HG03575 (cell line): ENCODE results near the gene RAD51B.
"Not testable (repeated sequence)": the region's sequence is repeated elsewhere in the genome, so short reads cannot be mapped to it uniquely, and the experiment has no call there.

ENCODE experiments used
- ATAC-seq: cut with Tn5 transposase; IDR thresholded peaks from one replicate; pipeline ENCODE4 v1.9.1; 2021; ENCODE audit not compliant: unreplicated experiment, insufficient number of reproducible peaks, low FRiP score; ENCODE audit errors: extremely low read depth

The RAD51B gene

DNA sequence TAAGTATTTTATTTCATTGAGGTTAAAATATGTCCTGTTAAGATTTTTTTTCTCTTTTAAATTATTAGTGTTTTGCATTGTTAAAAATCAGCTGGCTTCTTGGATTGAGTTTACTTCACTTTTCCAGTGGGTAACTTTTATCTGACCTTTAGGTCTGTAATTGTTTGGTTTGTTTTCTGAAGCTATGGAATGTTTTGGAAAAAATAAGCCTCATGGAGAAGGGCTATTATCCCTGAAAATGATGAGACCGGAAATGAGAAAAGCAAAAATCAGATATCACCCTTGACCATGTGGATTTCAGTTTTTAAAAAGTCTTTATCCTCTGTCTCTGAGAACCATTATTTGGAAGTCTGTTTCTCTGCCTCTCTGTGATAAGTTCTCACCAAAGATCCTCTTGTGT, 180.9 kb downstream of the RAD51B start:
- ATAC-seq, result no peak

DNA sequence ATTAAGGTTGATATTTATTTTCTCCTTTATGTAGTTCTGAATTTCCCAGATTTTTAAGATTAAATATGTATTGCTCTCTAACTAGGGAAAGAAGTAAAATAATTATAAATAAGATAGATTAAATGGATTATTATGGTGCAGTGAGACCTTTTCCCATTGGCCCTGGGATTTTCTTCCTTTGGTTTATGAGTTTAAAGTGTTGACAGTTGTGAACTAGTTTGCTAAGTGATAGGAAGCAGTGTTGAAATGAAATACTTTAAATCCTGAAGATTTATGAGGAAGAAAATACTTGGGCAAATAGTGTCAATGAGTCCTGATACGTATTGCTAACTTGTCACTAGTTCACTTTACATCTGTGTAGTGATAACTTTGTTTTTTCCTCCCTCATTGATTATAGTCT, 188.9 kb downstream of the RAD51B start:
- ATAC-seq, result no peak

DNA sequence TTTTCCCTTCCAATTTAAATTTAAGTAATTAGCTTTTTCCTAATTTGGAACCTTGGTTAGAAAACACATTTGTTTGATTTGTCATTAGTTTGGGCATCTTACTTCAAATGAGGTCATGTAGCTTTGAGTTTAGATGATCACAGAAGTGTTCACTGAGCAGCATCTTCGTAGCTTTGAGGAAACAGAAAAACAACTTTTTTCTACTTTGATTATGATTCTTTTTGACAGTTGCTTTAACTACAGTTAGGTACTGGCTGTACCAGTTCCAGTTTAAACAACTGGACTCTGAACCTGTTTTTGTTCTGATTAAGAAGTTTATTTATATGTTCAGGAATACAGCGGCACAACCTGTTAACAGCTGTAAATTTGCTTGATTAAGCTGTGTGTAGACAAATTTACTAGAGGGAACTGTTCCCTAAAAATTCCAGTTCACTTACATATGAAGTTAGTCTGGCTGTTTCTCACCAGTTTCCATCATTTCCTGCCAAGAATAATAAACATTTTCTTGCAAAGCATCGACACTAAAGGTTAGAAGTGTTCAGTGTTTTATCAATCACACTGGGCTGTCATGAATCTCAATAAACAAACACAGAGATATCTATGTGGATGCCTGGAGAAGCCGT, 191.9 kb downstream of the RAD51B start:
- no peak for ATAC-seq

DNA sequence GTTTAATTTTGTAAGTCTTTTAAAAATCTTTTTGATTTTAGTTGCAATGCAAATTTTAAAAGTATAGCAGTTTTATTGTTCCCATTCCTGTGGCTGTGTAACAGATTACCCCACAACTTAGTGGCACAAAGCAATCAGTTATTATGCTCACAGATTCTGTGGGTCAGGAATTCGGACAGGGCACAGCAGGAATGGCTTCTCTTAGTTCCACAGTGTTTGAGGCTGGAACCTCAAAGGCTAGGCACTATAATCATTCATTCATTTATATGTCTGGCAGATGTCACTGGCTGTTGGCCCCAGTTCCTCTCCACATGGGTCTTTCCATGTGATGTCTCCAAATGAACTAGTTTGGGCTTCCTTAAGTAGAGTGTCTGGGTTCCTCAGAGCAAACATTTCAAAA, 193.3 kb downstream of the RAD51B start:
- no peak for ATAC-seq

DNA sequence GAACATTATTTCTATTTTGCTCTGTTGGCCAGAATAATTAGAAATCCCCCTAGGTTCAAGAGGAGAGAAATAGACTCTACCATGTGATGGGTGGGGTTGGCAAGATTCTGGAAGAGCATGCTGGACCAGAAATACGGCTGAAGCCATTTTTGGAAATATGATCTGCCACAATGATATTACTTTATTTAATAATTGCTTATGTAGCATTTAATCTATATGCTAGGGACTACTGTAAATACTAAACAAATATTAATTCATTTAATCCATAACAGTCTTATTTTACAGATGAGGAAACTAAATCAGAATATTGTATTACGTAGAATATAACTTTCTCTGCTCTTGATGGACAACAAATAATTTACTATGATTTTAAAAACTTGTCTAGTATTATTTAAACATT, 193.7 kb downstream of the RAD51B start:
- no peak for ATAC-seq

DNA sequence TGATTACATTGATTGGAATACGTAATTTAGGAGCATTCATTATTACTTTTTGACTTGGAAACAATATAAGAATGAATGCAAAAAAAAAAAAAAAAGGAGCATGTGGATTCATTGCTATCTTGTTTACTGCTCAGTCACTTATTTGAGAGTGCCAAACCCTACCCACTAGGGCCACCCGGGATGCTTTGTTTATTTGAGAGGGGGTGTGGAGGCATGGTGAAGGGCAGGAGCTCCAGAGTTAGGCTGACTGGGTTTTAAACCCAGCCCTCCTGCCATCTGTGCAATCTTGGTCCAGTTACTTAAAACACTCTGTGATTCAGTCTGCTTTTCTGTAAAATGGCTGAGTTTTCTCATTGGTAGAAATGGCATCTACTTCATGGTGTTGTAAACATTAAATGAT, 195.2 kb downstream of the RAD51B start:
- no peak for ATAC-seq

DNA sequence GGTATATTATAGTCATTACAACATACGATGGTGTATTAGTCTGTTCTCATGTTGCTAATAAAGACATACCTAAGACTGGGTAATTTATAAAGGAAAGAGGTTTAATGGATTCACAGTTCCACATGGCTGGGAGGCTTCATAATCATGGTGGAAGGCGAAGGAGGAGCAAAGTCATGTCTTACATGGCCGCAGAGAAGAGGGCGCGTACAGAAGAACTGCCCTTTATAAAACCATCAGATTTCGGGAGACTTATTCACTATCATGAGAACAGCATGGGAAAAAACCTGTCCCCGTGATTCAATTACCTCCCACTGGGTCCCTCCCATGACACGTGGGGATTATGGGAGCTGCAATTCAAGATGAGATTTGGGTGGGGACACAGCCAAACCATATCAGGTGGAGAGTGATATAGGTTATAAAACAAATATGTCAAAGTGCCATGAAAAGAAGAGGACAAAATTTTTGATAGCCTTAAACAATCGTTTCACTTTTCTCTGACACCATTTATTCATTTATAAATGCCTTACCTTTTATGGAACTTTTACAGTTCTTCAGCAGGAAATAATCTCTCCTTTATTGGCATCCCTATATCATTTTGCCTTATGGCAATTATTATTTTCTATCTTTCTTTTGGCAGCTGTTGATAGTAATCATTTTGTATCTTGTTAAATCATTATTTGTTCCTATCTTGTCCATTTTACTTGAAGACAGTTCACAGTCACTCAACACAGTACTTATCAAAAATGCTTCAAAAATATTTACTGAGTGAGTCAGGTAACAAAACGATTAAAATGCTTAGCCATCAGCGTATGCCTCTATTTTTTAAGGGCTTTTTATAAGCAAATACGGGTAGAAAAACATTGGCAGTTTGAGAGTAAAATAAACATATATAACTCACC, 196.0 kb downstream of the RAD51B start:
- no peak for ATAC-seq

DNA sequence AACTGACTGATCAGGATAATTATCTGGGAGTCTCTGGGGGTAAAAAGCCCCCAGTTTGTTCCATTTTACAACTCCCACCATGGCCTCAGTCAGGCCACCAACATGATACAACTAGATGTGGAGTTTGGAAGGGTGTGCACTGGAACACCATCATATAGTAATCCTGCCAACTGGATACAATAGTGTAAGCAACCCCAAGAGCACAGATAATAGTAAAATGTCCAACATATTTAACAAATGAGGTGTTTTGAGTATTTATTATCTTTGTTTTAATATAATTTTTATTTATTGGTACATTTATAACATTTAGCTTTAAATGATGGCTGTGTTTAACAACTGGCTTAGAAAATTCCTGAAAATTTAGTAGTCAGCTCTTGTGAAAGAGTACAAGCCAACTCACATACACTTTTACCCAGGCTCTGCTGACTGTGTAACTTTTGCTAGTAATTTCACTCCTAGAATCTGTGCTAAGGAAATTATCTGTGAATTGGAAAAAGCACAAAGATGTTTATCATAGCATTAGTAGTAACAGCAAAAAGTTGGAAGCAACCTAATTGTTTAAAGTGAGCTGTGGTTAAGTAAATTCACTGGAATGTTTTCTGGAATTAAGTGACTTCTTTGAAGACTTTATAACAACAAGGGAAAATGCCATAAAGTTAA, 196.8 kb downstream of the RAD51B start:
- ATAC-seq, result no peak

DNA sequence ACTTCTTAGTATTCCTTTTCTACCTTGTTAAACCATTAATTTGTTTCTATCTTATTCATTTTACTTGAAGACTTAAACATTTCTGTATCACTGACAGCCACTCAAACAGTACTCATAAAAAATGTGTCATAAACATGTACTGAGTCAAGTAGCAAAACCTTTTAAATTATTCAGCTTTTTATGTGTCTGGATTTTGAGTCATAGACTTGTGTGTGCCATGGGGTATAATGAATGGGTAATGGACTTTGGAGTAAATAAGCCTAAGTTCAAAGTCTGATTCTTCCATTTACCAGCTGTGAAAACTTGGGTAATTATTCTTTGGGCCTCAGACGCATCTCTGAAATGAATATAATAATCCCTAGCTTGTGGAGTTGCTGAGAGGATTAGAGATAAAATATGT, 199.0 kb downstream of the RAD51B start:
- ATAC-seq, result no peak

DNA sequence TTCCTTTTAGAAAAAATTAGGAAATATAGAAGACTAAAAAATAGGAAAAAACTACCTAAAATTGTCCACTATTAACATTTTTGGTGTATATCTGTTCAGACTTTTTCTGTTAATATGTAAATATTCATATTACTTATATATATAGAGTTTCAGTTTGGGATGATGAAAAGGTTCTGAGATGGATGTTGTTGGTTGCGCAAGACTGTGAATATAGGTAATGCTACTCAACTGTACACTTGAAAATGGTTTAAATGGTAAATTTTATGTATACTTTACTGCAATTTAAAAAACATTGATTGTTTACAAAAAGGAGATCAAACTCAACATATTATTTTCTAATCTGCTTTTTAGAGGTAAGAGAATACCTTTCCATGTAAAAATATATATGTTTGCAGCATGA, 200.9 kb downstream of the RAD51B start:
- ATAC-seq, result no peak

DNA sequence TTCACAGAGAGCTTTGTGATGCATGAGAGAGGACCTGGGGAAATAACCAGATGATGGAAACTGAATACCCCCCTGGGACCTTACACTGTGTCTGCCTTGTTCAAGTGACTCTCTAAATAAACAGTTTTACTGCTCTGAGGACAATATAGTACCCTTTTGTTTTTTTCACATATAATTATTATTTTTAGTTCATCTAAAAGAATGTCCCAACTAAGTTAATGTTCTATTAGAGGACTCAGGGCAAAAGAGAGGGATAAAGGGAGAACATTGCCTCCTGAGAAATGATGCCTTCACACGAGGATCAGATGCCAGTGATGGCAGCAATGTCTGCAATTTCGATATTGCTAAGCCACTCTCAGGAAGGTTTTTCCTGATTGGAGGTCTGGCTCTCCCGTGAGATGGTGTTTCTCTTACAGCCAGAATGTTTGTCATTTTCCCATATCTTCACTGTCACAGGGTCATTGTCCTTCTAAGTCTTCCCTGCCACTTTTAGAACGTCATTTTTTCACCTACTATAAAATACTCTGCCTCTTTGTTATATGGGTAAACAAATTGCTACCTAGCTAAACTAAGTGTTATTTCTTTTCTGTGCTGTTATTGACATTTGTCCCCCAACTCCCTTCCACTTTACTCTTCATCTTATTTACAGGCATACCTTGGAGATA, 201.6 kb downstream of the RAD51B start:
- ATAC-seq, result no peak

DNA sequence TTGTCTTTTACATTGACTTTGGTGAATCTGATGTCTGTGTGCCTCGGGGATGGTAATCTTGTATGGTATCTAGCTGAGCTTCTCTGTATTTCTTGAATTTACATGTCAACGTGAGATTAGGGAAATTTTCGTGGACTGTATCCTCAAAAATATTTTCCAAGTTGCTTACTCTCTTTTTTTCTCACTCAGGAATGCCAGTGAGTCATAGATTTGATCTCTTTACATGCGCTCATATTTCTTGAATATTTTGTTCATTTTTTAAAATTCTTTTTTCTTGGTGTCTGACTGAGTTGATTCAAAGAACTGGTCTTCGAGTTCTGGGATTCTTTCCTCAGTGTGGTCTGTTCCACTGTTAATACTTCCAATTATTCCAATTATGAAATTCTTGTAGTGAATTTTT, 207.7 kb downstream of the RAD51B start:
- ATAC-seq, result no peak

DNA sequence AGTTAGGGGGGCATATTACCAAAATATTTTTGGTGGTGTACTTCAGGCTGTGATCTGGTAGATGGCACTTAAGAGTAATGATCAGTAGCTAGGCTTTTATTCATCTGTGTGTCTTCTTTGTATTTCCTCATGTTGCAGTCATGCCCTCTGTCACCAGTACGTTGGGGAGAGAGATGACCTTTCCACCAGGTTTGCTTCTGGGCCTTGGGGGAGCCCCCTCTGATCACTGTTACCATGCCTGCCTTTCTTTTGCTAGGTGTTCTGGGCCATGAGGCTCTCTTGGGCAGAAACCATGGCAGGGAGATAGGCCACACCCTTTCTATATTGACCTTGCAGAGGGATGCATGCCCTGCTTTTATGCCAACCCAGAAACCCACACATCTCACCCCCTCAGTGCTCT, 208.5 kb downstream of the RAD51B start:
- no peak for ATAC-seq

DNA sequence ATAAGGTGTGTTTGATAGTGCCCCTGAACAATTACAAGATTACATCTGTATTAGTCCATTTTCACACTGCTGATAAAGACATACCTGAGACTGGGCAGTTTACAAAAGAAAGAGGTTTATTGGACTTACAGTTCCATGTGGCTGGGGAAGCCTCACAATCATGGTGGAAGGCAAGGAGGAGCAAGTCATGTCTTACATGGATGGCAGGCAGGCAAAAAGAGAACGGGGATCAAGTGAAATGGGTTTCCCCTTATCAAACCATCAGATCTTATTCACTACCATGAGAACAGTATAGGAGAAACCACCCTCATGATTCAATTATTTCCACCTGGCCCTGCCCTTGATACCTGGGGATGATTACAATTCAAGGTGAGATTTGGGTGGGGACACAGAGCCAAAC, 211.4 kb downstream of the RAD51B start:
- ATAC-seq, result not testable (repeated sequence)

DNA sequence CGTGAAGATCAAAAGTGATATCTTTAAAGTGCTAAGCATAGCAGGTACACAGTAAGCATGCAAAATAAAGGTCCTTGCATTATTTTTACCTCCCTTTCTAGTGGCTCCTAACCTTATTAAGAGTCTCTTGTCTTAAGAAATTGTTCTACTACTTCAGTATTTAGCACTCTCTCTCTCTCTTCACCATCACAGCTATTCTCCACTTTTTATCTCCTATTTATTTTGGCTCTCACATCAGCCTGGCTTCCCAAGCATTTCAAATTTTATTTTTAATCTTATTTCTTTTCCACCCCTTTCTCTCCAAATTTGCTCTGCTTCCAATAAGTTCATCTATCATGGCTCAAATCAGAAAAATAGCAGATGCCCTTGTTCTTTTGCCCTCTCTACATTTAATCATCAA, 212.6 kb downstream of the RAD51B start:
- ATAC-seq, result no peak

DNA sequence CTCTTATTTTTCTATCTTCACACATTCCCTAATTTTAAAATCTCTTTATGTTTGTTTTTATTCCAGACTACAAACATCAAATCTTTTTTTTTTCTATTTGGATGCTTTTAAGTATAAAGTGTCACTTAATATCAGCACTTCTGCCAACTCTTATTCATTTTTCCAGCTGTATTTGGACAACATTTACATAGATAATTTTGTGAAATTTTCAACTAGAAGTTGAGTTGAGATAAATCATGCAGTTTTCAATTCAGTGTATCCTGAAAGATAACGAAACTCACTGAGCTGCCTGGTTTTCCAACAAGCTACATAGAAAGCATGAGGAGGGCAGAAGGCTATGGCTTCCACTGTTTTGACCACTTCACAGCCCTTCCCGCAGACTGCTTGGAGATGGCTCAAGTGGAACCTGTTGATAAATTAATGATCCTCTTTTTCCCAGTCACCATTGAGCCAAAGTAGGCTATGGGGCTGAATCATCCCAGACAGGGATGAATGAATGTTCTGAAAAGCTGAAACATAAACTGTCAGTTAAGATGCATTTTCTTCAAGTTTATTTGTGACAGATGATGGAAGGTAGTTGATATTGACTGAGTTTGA, 213.9 kb downstream of the RAD51B start:
- no peak for ATAC-seq

DNA sequence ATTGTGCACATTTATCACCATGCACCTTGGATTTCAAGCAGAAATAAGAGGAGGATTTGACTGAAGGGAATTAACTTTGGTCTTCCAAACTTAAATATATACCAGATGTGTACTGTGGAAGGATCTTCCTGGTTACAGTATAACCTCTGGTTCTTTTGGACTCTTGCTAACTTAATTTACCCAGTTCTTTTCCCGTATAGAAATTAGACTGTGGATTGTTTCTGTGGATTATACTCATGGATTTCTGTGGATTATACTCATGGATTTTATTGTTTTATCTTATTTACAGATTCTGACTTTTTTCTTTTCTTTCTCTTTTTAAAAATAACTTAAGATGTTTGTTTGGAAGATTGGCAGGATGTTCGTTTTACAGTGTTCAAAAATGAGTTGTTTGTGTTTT, 215.3 kb downstream of the RAD51B start:
- ATAC-seq, result no peak

DNA sequence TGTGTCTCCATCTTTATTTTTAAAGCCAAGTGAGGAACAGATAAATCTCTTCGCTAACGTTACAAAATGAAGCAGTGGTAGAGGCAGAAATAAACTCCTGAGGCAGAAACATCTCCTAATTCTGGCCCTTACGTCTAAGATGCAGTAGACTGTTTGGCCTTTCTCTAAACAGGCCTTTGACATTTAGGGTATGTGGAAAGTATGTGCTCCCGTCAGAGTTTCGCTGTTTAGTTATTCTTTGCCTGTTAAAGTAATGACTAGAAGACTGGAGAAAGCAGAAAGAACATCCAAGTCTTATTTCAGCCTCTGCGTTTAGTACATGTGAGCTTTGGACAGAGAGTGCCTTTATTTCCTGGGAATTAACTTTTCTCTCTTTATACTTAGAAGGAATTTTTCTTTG, 216.6 kb downstream of the RAD51B start:
- no peak for ATAC-seq

DNA sequence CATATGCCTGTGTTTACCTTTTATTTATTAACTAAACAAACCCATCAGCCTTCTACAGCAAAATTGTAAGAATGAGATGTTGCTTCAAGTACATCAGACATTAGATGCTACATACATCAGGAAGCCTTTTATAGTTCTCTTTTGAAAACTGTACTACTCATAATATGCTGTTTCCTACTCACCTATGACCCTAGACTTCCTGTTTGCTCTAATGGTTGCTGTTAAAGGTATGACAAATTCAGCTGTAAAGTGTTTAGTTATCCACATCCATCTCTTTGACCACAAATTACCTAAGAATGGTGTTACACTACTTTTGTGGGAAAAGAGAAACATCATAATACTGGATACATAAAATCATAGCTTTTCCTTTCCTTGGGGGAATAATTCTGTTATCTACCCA, 220.0 kb downstream of the RAD51B start:
- ATAC-seq, result no peak
